Measurements from ENCODE around the gene SPG7. TPM values are rescaled to one million over a fixed set of nuclear protein-coding genes. Genes with fewer than 3 reads are reported as not detected.

SPG7 gene
- total RNA-seq, 1 donor from 2014 or later, result 166 TPM

DNA sequence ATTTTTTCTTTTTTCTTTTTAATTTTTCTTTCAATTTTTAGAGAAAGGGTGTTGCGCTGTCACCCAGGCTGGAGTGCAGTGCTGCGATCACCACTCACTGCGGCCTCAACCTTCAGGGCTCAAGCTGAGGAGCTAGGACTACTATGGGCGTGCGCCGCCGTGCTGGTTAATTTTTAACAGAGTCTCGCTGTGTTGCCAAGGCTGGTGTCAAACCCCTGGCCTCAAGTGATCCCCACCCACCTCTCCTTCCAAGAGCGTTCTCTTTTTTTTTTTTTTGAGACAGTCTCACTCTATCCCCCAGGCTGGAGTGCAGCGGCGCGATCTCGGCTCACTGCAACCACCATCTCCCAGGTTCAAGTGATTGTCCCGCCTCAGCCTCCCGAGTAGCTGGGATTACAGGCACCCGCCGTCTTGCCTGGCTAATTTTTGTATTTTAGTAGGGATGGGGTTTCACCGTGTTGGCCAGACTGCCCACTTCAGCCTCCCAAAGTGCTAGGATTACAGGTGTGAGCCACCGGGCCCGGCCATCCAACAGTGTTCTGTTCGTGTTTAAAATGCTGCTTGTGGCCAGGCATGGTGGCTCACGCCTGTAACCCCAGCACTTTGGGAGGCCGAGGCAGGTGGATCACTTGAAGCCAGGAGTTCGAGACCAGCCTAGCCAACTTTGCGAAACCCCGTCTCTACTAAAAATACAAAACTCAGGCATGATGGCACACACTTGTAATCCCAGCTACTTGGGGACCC is 37.8 kb downstream of the SPG7 start:
- H3K36me3 Mint-ChIP-seq (ENCODE audit: unreplicated experiment), result no peaks in the 10 kb centered on the region

DNA sequence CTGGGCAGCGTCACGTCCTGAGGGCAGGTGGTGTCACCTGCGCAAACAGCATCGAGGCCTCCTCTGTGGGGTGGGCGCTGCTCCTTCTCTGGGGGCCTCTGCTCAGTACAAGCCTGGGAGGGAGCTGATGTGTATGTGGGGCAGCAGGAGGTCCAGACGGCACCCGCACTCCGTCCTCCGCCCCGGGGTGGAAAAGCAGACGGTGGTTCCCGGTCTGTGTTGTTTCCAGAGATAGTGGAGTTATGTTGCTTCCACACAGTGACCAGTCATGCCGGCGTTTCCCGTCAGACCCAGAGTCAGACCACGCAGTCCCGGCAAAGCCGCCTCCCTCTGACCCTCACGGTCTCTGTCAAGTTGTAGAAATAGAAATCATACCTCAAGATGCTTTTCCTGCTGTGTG is 38.6 kb downstream of the SPG7 start:
- peaks cover 1% of the 10 kb centered on the region for H3K27me3 Mint-ChIP-seq (ENCODE audit: unreplicated experiment)
- no peaks in the 10 kb centered on the region for H3K4me1 Mint-ChIP-seq (ENCODE audit: low read depth, unreplicated experiment)
- H3K27ac Mint-ChIP-seq (ENCODE audit: unreplicated experiment), result no peak overlapping the region
- DNase-seq, result no peak
- TF ChIP-seq, protein P1, sequence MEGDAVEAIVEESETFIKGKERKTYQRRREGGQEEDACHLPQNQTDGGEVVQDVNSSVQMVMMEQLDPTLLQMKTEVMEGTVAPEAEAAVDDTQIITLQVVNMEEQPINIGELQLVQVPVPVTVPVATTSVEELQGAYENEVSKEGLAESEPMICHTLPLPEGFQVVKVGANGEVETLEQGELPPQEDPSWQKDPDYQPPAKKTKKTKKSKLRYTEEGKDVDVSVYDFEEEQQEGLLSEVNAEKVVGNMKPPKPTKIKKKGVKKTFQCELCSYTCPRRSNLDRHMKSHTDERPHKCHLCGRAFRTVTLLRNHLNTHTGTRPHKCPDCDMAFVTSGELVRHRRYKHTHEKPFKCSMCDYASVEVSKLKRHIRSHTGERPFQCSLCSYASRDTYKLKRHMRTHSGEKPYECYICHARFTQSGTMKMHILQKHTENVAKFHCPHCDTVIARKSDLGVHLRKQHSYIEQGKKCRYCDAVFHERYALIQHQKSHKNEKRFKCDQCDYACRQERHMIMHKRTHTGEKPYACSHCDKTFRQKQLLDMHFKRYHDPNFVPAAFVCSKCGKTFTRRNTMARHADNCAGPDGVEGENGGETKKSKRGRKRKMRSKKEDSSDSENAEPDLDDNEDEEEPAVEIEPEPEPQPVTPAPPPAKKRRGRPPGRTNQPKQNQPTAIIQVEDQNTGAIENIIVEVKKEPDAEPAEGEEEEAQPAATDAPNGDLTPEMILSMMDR (IDR thresholded peaks at IDR 0.05; ENCODE audit: partially characterized antibody, unreplicated experiment), result no peak
- peaks cover 6% of the 10 kb centered on the region for H3K9me3 Mint-ChIP-seq (ENCODE audit: unreplicated experiment)
- H3K4me3 Mint-ChIP-seq (ENCODE audit: unreplicated experiment), result no peak overlapping the region
- no peaks in the 10 kb centered on the region for H3K36me3 Mint-ChIP-seq (ENCODE audit: unreplicated experiment)

More for the DNA sequence above, 37.8 kb downstream of the SPG7 start:
- no peak overlapping the region for H3K27ac Mint-ChIP-seq (ENCODE audit: unreplicated experiment)
- no peak overlapping the region for H3K4me3 Mint-ChIP-seq (ENCODE audit: unreplicated experiment)
- H3K27me3 Mint-ChIP-seq (ENCODE audit: unreplicated experiment), result peaks cover 5% of the 10 kb centered on the region
- TF ChIP-seq, protein P1 (IDR thresholded peaks at IDR 0.05; ENCODE audit: partially characterized antibody, unreplicated experiment), result no peak
- DNase-seq, result no peak
- peaks cover 3% of the 10 kb centered on the region for H3K9me3 Mint-ChIP-seq (ENCODE audit: unreplicated experiment)
- H3K4me1 Mint-ChIP-seq (ENCODE audit: low read depth, unreplicated experiment), result no peaks in the 10 kb centered on the region

DNA sequence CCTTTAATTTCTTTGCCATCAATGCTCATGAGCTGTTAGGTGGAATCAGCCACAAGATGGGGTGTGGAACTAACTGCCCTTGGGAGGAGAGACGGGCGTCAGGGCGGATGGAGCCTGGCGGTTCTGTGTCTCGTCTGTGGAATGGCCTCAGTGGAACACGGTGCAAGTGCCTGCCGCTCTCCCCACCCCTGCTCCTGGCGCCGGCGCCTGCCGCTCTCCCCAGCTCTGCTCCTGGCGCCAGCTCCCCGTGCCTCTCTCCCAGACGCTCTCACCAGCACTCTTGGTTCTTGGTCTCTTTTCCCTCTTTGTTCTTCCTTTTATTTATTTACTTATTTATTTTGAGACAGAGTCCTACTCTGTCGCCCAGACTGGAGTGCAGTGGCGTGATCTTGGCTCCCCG is 39.1 kb downstream of the SPG7 start:
- Mint-ChIP-seq H3K4me1 (ENCODE audit: low read depth, unreplicated experiment) (no peaks in the 10 kb centered on the region), H3K27ac (ENCODE audit: unreplicated experiment) (no peak overlapping the region), H3K27me3 (ENCODE audit: unreplicated experiment) (peaks cover 1% of the 10 kb centered on the region), H3K9me3 (ENCODE audit: unreplicated experiment) (peaks cover 6% of the 10 kb centered on the region), H3K36me3 (ENCODE audit: unreplicated experiment) (no peaks in the 10 kb centered on the region), H3K4me3 (ENCODE audit: unreplicated experiment) (no peak overlapping the region)
- no peak for DNase-seq
- TF ChIP-seq, protein P1 (IDR thresholded peaks at IDR 0.05; ENCODE audit: partially characterized antibody, unreplicated experiment), result no peak

DNA sequence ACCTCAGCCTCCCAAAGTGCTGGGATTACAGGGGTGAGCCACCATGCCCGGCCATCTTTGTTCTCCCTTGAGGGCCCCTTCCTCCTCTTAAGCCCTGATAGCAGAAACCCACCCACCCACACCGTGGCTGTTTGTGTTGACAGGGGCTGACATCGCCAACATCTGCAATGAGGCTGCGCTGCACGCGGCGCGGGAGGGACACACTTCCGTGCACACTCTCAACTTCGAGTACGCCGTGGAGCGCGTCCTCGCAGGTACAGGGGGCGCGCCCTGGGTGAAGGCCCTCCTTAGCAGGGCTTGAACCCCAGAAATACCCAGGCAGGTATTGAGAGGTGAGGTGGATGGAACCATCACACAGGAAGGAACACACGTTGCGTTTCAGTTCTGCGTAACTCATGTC is 39.7 kb downstream of the SPG7 start:
- H3K4me3 Mint-ChIP-seq (ENCODE audit: unreplicated experiment), result no peak overlapping the region

More for the DNA sequence above, 39.7 kb downstream of the SPG7 start:
- Mint-ChIP-seq H3K4me1 (ENCODE audit: low read depth, unreplicated experiment) (peaks cover 3% of the 10 kb centered on the region), H3K27ac (ENCODE audit: unreplicated experiment) (no peak overlapping the region), H3K9me3 (ENCODE audit: unreplicated experiment) (peaks cover 6% of the 10 kb centered on the region), H3K36me3 (ENCODE audit: unreplicated experiment) (no peaks in the 10 kb centered on the region), H3K27me3 (ENCODE audit: unreplicated experiment) (peaks cover 1% of the 10 kb centered on the region)
- TF ChIP-seq, protein P1 (IDR thresholded peaks at IDR 0.05; ENCODE audit: partially characterized antibody, unreplicated experiment), result no peak
- DNase-seq, result no peak
